Gastroesophageal sphincter (tissue), 4 donors: ENCODE measurements around the gene ATF6. TPM values are rescaled to one million over a fixed set of nuclear protein-coding genes. Genes with fewer than 3 reads are reported as not detected.

ENCODE experiments used
- ATAC-seq: fragments of 150-250 bp; one replicate; pipeline ENCODE4 v1.9.1; 2016; ENCODE audit warnings: mild to moderate bottlenecking, moderate library complexity
- H3K27ac ChIP-seq, 4 donors: fragments of 200-600 bp; sonication (generic) in 3 of 4; 1 replicate in 3 of 4; 2 replicates in 1 of 4; pipeline ENCODE4 v1.5.1; 2016 to 2019
- H3K27me3 ChIP-seq: fragments of 200-600 bp; sonication (generic); one replicate; pipeline ENCODE4 v1.5.1; 2019
- H3K36me3 ChIP-seq, 2 donors: fragments of 200-600 bp; sonication (generic); one replicate each; pipeline ENCODE4 v1.5.1; 2019; ENCODE audit warnings: control low read depth in 1 of 2
- H3K4me1 ChIP-seq, 3 donors: fragments of 200-600 bp; sonication (generic); 1 replicate in 2 of 3; 2 replicates in 1 of 3; pipeline ENCODE4 v1.5.1; 2016 to 2019; ENCODE audit warnings: control low read depth in 2 of 3
- H3K4me3 ChIP-seq, 2 donors: fragments of 200-600 bp; sonication (generic); one replicate each; pipeline ENCODE4 v1.5.1; 2019; ENCODE audit warnings: mild to moderate bottlenecking in 1 of 2, moderate library complexity in 1 of 2
- H3K9me3 ChIP-seq, 3 donors: fragments of 200-600 bp; sonication (generic); one replicate each; pipeline ENCODE4 v1.5.1; 2017 to 2019; ENCODE audit warnings: control low read depth in 2 of 3
- CTCF ChIP-seq, 4 experiments: fragments of 200-600 bp in 2 of 4; fragments of 450-650 bp in 2 of 4; sonication (generic) in 1 of 4; IDR thresholded peaks; one replicate each; pipeline ENCODE4 v1.5.1; 2017 to 2019; ENCODE audit warnings: antibody characterized with exemption in 4 of 4, mild to moderate bottlenecking in 2 of 4, moderate library complexity in 2 of 4
- EP300 ChIP-seq: sonication (generic); formaldehyde crosslinking; IDR thresholded peaks from one replicate; pipeline ENCODE4 v1.6.1; 2017; ENCODE audit warnings: antibody characterized with exemption, mild to moderate bottlenecking
- POLR2A ChIP-seq, 2 donors: fragments of 450-650 bp; IDR thresholded peaks; one replicate each; pipeline ENCODE4 v1.6.1; 2017; ENCODE audit warnings: antibody characterized with exemption in 2 of 2, mild to moderate bottlenecking in 2 of 2, moderate library complexity in 1 of 2
- POLR2AphosphoS5 ChIP-seq: sonication (generic); formaldehyde crosslinking; IDR thresholded peaks from one replicate; pipeline ENCODE4 v1.6.1; 2017; ENCODE audit warnings: antibody characterized with exemption
- WGBS, 2 donors: methylation state at CpG; one replicate each; pipeline ENCODE4 v1.1.5; 2018; ENCODE audit warnings: low coverage in 1 of 2; 5-methylcytosine and 5-hydroxymethylcytosine counted together
- total RNA-seq, 4 donors: library from RNA; depleted of rRNA; stranded (reverse); fragments of >200 nt; gene quantifications; one replicate each; pipeline ENCODE4 v1.1.0, GENCODE V29; 2016

Gene ATF6
- total RNA-seq, 4 donors from 2014 or later: 28.6 to 32.4 (median 29.7) TPM

- Histone ChIP-seq H3K4me1 (no peaks in the 10 kb centered on the region), H3K27me3 (peaks cover 3% of the 10 kb centered on the region), H3K9me3 (no peaks in the 10 kb centered on the region), H3K27ac (no peak overlapping the region), H3K36me3 (peaks cover 0 to 10% of the 10 kb centered on the region in 2 donors), H3K4me3 (no peak overlapping the region)
- TF ChIP-seq POLR2A (IDR thresholded peaks at IDR 0.05) (no peak), POLR2AphosphoS5 (no peak), CTCF (IDR thresholded peaks at IDR 0.05) (no peak), EP300 (no peak)
- 85 to 100% methylated on average over 1 to 5 of the region's 5 CpGs for WGBS, 2 donors
- ATAC-seq: no peak
These were observed 232.7 kb downstream of the ATF6 start for GRCh38 chr1:161998811-161999210.

- TF ChIP-seq POLR2A (IDR thresholded peaks at IDR 0.05) (no peak), POLR2AphosphoS5 (no peak), EP300 (no peak), CTCF (IDR thresholded peaks at IDR 0.05) (no peak)
- Histone ChIP-seq H3K4me3 (no peak overlapping the region), H3K27me3 (peaks cover 3% of the 10 kb centered on the region), H3K9me3 (no peaks in the 10 kb centered on the region), H3K27ac (no peak overlapping the region), H3K36me3 (peaks cover 0 to 10% of the 10 kb centered on the region in 2 donors), H3K4me1 (no peaks in the 10 kb centered on the region)
- no peak for ATAC-seq
- WGBS, 2 donors: 73 to 78% methylated on average over 7 of the region's 8 CpGs
These were observed 233.4 kb downstream of the ATF6 start for GRCh38 chr1:161999301-162000052.

GRCh38 chr1:162000053-162000420 is 233.9 kb downstream of the ATF6 start:
- Histone ChIP-seq H3K4me1 (no peaks in the 10 kb centered on the region), H3K9me3 (no peaks in the 10 kb centered on the region), H3K27ac (no peak overlapping the region), H3K4me3 (no peak overlapping the region), H3K27me3 (peaks cover 3% of the 10 kb centered on the region), H3K36me3 (peaks cover 0 to 10% of the 10 kb centered on the region in 2 donors)
- no peak for ATAC-seq
- no peak for TF ChIP-seq POLR2A (IDR thresholded peaks at IDR 0.05)
- no peak for TF ChIP-seq CTCF (IDR thresholded peaks at IDR 0.05)
- TF ChIP-seq EP300: no peak
- no peak for TF ChIP-seq POLR2AphosphoS5
- 92% methylated on average over 4 of the region's 11 CpGs; no CpG with 5 or more reads in 1 of the 2 donors for WGBS, 2 donors

- peak overlapping the region in 1 of 2 donors; percentile 19 for H3K4me3 ChIP-seq
- peak overlapping the region in 3 of 4 donors; percentile 54 to 57 (median 54) for H3K27ac ChIP-seq
- TF ChIP-seq POLR2AphosphoS5 (no peak), CTCF (IDR thresholded peaks at IDR 0.05) (peak in 1 of 4 experiments; percentile 13), EP300 (no peak), POLR2A (IDR thresholded peaks at IDR 0.05) (no peak)
- peaks cover 0 to 3% of the 10 kb centered on the region in 2 donors for H3K36me3 ChIP-seq
- peaks cover 3% of the 10 kb centered on the region for H3K27me3 ChIP-seq
- no peaks in the 10 kb centered on the region for H3K4me1 ChIP-seq
- 55 to 75% methylated on average over 4 to 9 of the region's 15 CpGs for WGBS, 2 donors
- peak; percentile 80 for ATAC-seq
- no peaks in the 10 kb centered on the region for H3K9me3 ChIP-seq
These were observed 237.1 kb downstream of the ATF6 start for GRCh38 chr1:162003061-162003829.
